GM10266 (cell line): ENCODE measurements around the gene IGF1.

Source experiments
- DNase-seq: peaks from one replicate; pipeline ENCODE4 v3.0.0; 2012; ENCODE audit errors: extremely low spot score
- CTCF ChIP-seq: IDR thresholded peaks from 2 replicates; pipeline ENCODE4 v1.5.1; 2012; ENCODE audit warnings: mild to moderate bottlenecking, low read depth; ENCODE audit not compliant: control insufficient read depth, insufficient read depth; ENCODE audit errors: missing control alignments

IGF1 gene

GRCh38 chr12:102475355-102475754 is 5.0 kb downstream of the IGF1 start:
- TF ChIP-seq CTCF: no peak
- no peak for DNase-seq

GRCh38 chr12:102474438-102475064 is 5.8 kb downstream of the IGF1 start:
- no peak for TF ChIP-seq CTCF
- DNase-seq: no peak

- TF ChIP-seq CTCF: no peak
- no peak for DNase-seq
These were observed 7.9 kb downstream of the IGF1 start for GRCh38 chr12:102472496-102472895.

- no peak for DNase-seq
- TF ChIP-seq CTCF: no peak
These were observed 8.8 kb downstream of the IGF1 start for GRCh38 chr12:102471556-102471955.

- DNase-seq: no peak
- TF ChIP-seq CTCF: no peak
These were observed 9.4 kb downstream of the IGF1 start for GRCh38 chr12:102470945-102471344.

GRCh38 chr12:102468261-102468915 is 12.0 kb downstream of the IGF1 start:
- TF ChIP-seq CTCF: no peak
- DNase-seq: no peak
